H9 (cell line): Measurements from ENCODE around the gene PPP2R5B. TPM values are rescaled to one million over a fixed set of nuclear protein-coding genes. Genes with fewer than 3 reads are reported as not detected.

Source experiments
- DNase-seq: peaks from one replicate; pipeline ENCODE4 v3.0.0-alpha.2; 2017
- H2AFZ ChIP-seq: one replicate; pipeline ENCODE4 v1.6.1; 2013; ENCODE audit warnings: mild to moderate bottlenecking, low read length, control low read depth, moderate library complexity
- H2AK5ac ChIP-seq: 2 replicates; pipeline ENCODE4 v1.6.1; 2013; ENCODE audit warnings: low read length, control low read depth, mixed read lengths; ENCODE audit not compliant: insufficient read length
- H2BK120ac ChIP-seq: one replicate; pipeline ENCODE4 v1.6.1; 2013; ENCODE audit warnings: low read depth, mild to moderate bottlenecking, low read length, control low read depth, inconsistent platforms; ENCODE audit not compliant: poor library complexity, severe bottlenecking
- H2BK12ac ChIP-seq: 2 replicates; pipeline ENCODE4 v1.6.1; 2013; ENCODE audit warnings: low read length, control low read depth, mixed read lengths, low read depth; ENCODE audit not compliant: insufficient read length
- H2BK15ac ChIP-seq: 2 replicates; pipeline ENCODE4 v1.6.1; 2013; ENCODE audit warnings: low read depth, low read length, control low read depth
- H2BK20ac ChIP-seq: one replicate; pipeline ENCODE4 v1.6.1; 2013; ENCODE audit warnings: low read depth, mild to moderate bottlenecking, low read length, control low read depth, inconsistent platforms; ENCODE audit not compliant: poor library complexity, severe bottlenecking
- H2BK5ac ChIP-seq: 2 replicates; pipeline ENCODE4 v1.6.1; 2013; ENCODE audit warnings: low read length, control low read depth, mixed read lengths; ENCODE audit not compliant: insufficient read length
- H3K14ac ChIP-seq: 2 replicates; pipeline ENCODE4 v1.6.1; 2013; ENCODE audit warnings: low read length, control low read depth; ENCODE audit not compliant: insufficient read depth
- H3K18ac ChIP-seq: 2 replicates; pipeline ENCODE4 v1.6.1; 2013; ENCODE audit warnings: low read depth, mild to moderate bottlenecking, mixed read lengths, low read length, control low read depth; ENCODE audit not compliant: insufficient read length
- H3K23ac ChIP-seq: 2 replicates; pipeline ENCODE4 v1.6.1; 2013; ENCODE audit warnings: low read length, control low read depth, mixed read lengths, low read depth; ENCODE audit not compliant: insufficient read length
- H3K23me2 ChIP-seq: 2 replicates; pipeline ENCODE4 v1.6.1; 2013; ENCODE audit warnings: low read depth, mild to moderate bottlenecking, mixed read lengths, low read length, control low read depth; ENCODE audit not compliant: insufficient read length, poor library complexity, severe bottlenecking
- H3K27ac ChIP-seq: 2 replicates; pipeline ENCODE4 v1.5.1; 2013; ENCODE audit warnings: low read length, control low read depth, mixed read lengths, low read depth; ENCODE audit not compliant: insufficient read length
- H3K27me3 ChIP-seq: 2 replicates; pipeline ENCODE4 v1.6.1; 2013; ENCODE audit warnings: low read length, control low read depth, inconsistent platforms; ENCODE audit not compliant: insufficient read depth
- H3K4ac ChIP-seq: 2 replicates; pipeline ENCODE4 v1.6.1; 2013; ENCODE audit warnings: low read depth, mild to moderate bottlenecking, control low read depth, inconsistent platforms, low read length, moderate library complexity
- H3K4me1 ChIP-seq: 2 replicates; pipeline ENCODE4 v1.6.1; 2013; ENCODE audit warnings: low read length, control low read depth, inconsistent platforms; ENCODE audit not compliant: insufficient read depth
- H3K4me2 ChIP-seq: 2 replicates; pipeline ENCODE4 v1.6.1; 2013; ENCODE audit warnings: low read length, control low read depth, mixed read lengths; ENCODE audit not compliant: insufficient read length, insufficient read depth
- H3K56ac ChIP-seq: 2 replicates; pipeline ENCODE4 v1.6.1; 2013; ENCODE audit warnings: low read depth, mild to moderate bottlenecking, mixed read lengths, low read length, control low read depth; ENCODE audit not compliant: insufficient read length
- H3K79me1 ChIP-seq: 2 replicates; pipeline ENCODE4 v1.6.1; 2013; ENCODE audit warnings: low read depth, mild to moderate bottlenecking, moderate library complexity, low read length, control low read depth, inconsistent platforms; ENCODE audit not compliant: insufficient read depth, poor library complexity, severe bottlenecking
- H3K79me2 ChIP-seq: 2 replicates; pipeline ENCODE4 v1.6.1; 2013; ENCODE audit warnings: low read length, control low read depth, inconsistent platforms; ENCODE audit not compliant: insufficient read depth
- H3K9ac ChIP-seq: 2 replicates; pipeline ENCODE4 v1.6.1; 2013; ENCODE audit warnings: low read length, control low read depth, mixed read lengths; ENCODE audit not compliant: insufficient read length; ENCODE audit errors: extremely low read depth
- H3K9me3 ChIP-seq: one replicate; pipeline ENCODE4 v1.6.1; 2013; ENCODE audit warnings: low read depth, low read length, inconsistent platforms; ENCODE audit not compliant: control insufficient read depth
- H3T11ph ChIP-seq: one replicate; pipeline ENCODE4 v1.6.1; 2013; ENCODE audit warnings: mild to moderate bottlenecking, low read length, control low read depth, inconsistent platforms
- H4K20me1 ChIP-seq: one replicate; pipeline ENCODE4 v1.6.1; 2013; ENCODE audit not compliant: control insufficient read depth, insufficient read length, insufficient read depth
- H4K5ac ChIP-seq: 2 replicates; pipeline ENCODE4 v1.6.1; 2013; ENCODE audit warnings: low read depth, mild to moderate bottlenecking, mixed read lengths, low read length, control low read depth; ENCODE audit not compliant: insufficient read length
- H4K8ac ChIP-seq: replicated peaks from 2 replicates; pipeline ENCODE4 v1.6.1; 2013; ENCODE audit warnings: low read length, control low read depth, mixed read lengths, low read depth; ENCODE audit not compliant: insufficient read length
- H4K91ac ChIP-seq: 2 replicates; pipeline ENCODE4 v1.6.1; 2013; ENCODE audit warnings: low read depth, mild to moderate bottlenecking, moderate library complexity, mixed read lengths, low read length, control low read depth; ENCODE audit not compliant: insufficient read length
- H3K27ac Mint-ChIP-seq, 3 experiments: 2 replicates in 2 of 3; 3 replicates in 1 of 3; pipeline ENCODE4 v1.8.0; 2020 to 2021; ENCODE audit warnings: mixed read lengths in 3 of 3, mild to moderate bottlenecking in 1 of 3, moderate library complexity in 1 of 3
- H3K27me3 Mint-ChIP-seq: 2 replicates; pipeline ENCODE4 v1.8.0; 2021; ENCODE audit warnings: low read depth, mild to moderate bottlenecking, moderate library complexity, mixed read lengths
- H3K36me3 Mint-ChIP-seq, 3 experiments: 2 replicates in 2 of 3; 3 replicates in 1 of 3; pipeline ENCODE4 v1.8.0; 2020 to 2021; ENCODE audit warnings: low read depth in 3 of 3, mixed read lengths in 3 of 3; ENCODE audit not compliant: insufficient read depth in 1 of 3
- H3K4me1 Mint-ChIP-seq, 2 experiments: 2 replicates each; pipeline ENCODE4 v1.8.0; 2020; ENCODE audit warnings: mixed read lengths in 2 of 2
- H3K4me3 Mint-ChIP-seq, 2 experiments: 2 replicates in 1 of 2; 3 replicates in 1 of 2; pipeline ENCODE4 v1.8.0; 2020 to 2021; ENCODE audit warnings: mild to moderate bottlenecking in 2 of 2, mixed read lengths in 2 of 2, moderate library complexity in 1 of 2
- H3K9me3 Mint-ChIP-seq, 2 experiments: 2 replicates in 1 of 2; 3 replicates in 1 of 2; pipeline ENCODE4 v1.8.0; 2020; ENCODE audit warnings: mild to moderate bottlenecking in 2 of 2, mixed read lengths in 2 of 2, moderate library complexity in 1 of 2
- CTCF ChIP-seq: fragments of 200-600 bp; sonication (generic); conservative IDR thresholded peaks from 3 replicates; pipeline ENCODE4 v1.8.0; 2021; ENCODE audit warnings: antibody characterized with exemption, mild to moderate bottlenecking
- WGBS: extraction: QIAGEN DNeasy Blood & Tissue Kit; methylation state at CpG from one replicate; pipeline ENCODE4 v1.1.7; 2013; ENCODE audit warnings: missing lambda C conversion rate, low lambda C conversion rate, mixed read lengths; ENCODE audit not compliant: insufficient read length; ENCODE audit errors: extremely low coverage; 5-methylcytosine and 5-hydroxymethylcytosine counted together
- total RNA-seq: library from RNA; stranded (reverse); gene quantifications from 2 replicates; pipeline ENCODE4 v1.2.1, GENCODE V29; 2021

Gene PPP2R5B
- total RNA-seq, 1 experiment from 2014 or later = 6.3 TPM

GRCh38 chr11:64935359-64936081 is 11.0 kb downstream of the PPP2R5B start, which contains the start of gene GPHA2:
Gene GPHA2, minus strand, starts transcription at chr11:64935893. Its CDS starts 433 bp downstream, at chr11:64935460.
- H3K27me3 Mint-ChIP-seq = peaks cover 9% of the 10 kb centered on the region
- H3K9me3 Mint-ChIP-seq = no peaks in the 10 kb centered on the region
- no peak within 1 kb of the TSS for H4K91ac ChIP-seq
- no peaks in the 10 kb centered on the region for H3K27me3 ChIP-seq
- no peak within 1 kb of the TSS for H3K9ac ChIP-seq
- no peak within 1 kb of the TSS for H4K8ac ChIP-seq
- peaks cover 7% of the 10 kb centered on the region; the same call in 1 of the 2 replicates for H3K4me1 ChIP-seq
- no peak within 1 kb of the TSS for H3K23ac ChIP-seq
- no peaks in the 10 kb centered on the region for H3K9me3 ChIP-seq
- no peaks in the 10 kb centered on the region for H4K20me1 ChIP-seq
- H2AK5ac ChIP-seq = no peak within 1 kb of the TSS
- no CpG with 5 or more reads among the region's 14 CpGs for WGBS
- H3K14ac ChIP-seq = no peak within 1 kb of the TSS; the same call in 1 of the 2 replicates
- H2BK120ac ChIP-seq = no peak within 1 kb of the TSS
- peaks cover 21 to 51% of the 10 kb centered on the region in 2 experiments for H3K4me1 Mint-ChIP-seq
- H3K4ac ChIP-seq = no peak within 1 kb of the TSS
- peak within 1 kb of the TSS in 2 of 3 experiments; percentile 88 to 94; a peak in 4 of 7 replicates for H3K27ac Mint-ChIP-seq
- 0 out of 3 replicates have a peak, but pooled peaks have one; percentile 15 for TF ChIP-seq CTCF
- H2BK15ac ChIP-seq = no peak within 1 kb of the TSS
- peak within 1 kb of the TSS; percentile 34 for H3K4me2 ChIP-seq
- H3K23me2 ChIP-seq = peaks cover 4% of the 10 kb centered on the region
- no peak within 1 kb of the TSS for H2BK5ac ChIP-seq
- H3K79me1 ChIP-seq = no peaks in the 10 kb centered on the region
- H3K79me2 ChIP-seq = no peaks in the 10 kb centered on the region
- peaks cover 0 to 4% (median 0%) of the 10 kb centered on the region in 3 experiments; a peak in 2 of 7 replicates for H3K36me3 Mint-ChIP-seq
- no peak within 1 kb of the TSS for H3K18ac ChIP-seq
- no peak within 1 kb of the TSS for H3K27ac ChIP-seq
- H2AFZ ChIP-seq = no peak within 1 kb of the TSS
- H4K5ac ChIP-seq = no peak within 1 kb of the TSS
- no peak within 1 kb of the TSS for H3K56ac ChIP-seq
- DNase-seq = peak; percentile 91
- no peak within 1 kb of the TSS for H2BK12ac ChIP-seq
- peak within 1 kb of the TSS in 1 of 2 experiments; percentile 42; a peak in 4 of 5 replicates for H3K4me3 Mint-ChIP-seq
- H3T11ph ChIP-seq = no peak within 1 kb of the TSS
- no peak within 1 kb of the TSS for H2BK20ac ChIP-seq
